GM21825 (cell line): ENCODE results near the gene GSTA4.

Source experiments
- ATAC-seq: cut with Tn5 transposase; IDR thresholded peaks from one replicate; pipeline ENCODE4 v1.9.1; 2021; ENCODE audit warnings: mild to moderate bottlenecking, moderate library complexity; ENCODE audit not compliant: unreplicated experiment

Gene GSTA4, protein sequence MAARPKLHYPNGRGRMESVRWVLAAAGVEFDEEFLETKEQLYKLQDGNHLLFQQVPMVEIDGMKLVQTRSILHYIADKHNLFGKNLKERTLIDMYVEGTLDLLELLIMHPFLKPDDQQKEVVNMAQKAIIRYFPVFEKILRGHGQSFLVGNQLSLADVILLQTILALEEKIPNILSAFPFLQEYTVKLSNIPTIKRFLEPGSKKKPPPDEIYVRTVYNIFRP

GRCh38 chr6:52995089-52995912, at the start of gene GSTA4:
TSS of gene GSTA4 (minus strand) at chr6:52995284. CDS start at chr6:52994243, 1,041 bp downstream.
- peak; percentile 98 for ATAC-seq

GRCh38 chr6:53044572-53044971, 49.5 kb upstream of the GSTA4 start:
- no peak for ATAC-seq

DNA sequence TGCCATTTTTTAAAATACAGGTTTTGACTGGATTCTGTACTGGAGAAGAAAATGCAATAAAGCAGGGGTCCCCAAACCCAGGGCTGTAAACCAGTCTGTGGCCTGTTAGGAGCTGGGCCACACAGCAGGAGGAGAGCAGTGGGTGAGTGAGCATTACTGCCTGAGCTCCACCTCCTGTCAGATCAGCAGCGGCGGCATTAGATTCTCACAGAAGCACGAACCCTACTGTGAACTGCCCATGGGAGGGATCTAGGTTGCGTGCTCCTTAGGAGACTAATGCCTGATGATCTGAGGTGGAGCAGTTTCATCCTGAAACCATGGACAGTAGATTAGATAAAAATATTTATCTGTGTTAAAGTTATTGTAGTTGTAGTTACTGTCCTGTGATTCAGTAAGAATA, 49.0 kb upstream of the GSTA4 start:
- ATAC-seq, result no peak

- no peak for ATAC-seq
Observed at GRCh38 chr6:53043581-53043980, 48.5 kb upstream of the GSTA4 start.

DNA sequence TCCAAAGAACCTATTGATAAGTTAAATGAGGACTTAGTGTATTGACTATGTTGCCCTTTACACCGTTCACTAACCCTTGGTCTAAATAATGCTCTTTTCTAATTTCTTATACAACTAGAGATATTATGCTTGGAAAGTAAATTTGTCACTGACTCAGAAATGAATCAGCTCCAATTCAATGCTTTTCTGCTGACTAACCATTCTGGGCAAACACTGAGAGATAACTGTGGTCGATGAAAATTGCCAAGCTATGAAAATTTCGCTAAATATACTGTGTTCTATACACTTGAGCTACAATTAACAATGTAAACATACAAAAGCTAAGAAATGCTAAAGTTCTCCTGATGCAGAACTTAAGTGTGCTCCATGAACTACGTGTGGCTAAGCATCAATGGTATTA, 47.0 kb upstream of the GSTA4 start:
- ATAC-seq, result no peak

- ATAC-seq, result no peak
Observed at GRCh38 chr6:53041356-53041755, 46.3 kb upstream of the GSTA4 start.

GRCh38 chr6:53038596-53038995, 43.5 kb upstream of the GSTA4 start:
- ATAC-seq, result no peak

- ATAC-seq, result no peak
Observed at GRCh38 chr6:53038141-53038540, 43.1 kb upstream of the GSTA4 start.

GRCh38 chr6:53035549-53036213, 40.6 kb upstream of the GSTA4 start:
- ATAC-seq, result no peak

DNA sequence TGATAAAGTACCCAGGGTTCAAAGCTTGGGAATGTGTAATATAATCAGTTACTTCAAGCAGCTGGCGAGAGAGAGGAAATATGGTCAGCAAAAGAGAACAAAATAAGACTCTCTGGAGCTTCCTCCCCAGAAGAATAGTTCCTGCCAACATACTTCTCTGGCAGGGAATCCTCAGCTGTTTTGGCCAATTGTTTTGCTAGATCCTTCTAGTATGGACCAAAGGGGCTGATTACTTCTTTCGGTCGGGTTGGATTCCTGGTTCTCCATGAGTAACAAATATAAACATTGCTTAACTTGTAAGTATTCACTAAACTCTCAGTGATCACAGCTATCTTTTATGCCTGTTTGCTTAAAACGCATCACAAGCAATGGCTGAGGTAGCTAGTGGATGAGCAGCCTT, 38.7 kb upstream of the GSTA4 start:
- ATAC-seq, result no peak

DNA sequence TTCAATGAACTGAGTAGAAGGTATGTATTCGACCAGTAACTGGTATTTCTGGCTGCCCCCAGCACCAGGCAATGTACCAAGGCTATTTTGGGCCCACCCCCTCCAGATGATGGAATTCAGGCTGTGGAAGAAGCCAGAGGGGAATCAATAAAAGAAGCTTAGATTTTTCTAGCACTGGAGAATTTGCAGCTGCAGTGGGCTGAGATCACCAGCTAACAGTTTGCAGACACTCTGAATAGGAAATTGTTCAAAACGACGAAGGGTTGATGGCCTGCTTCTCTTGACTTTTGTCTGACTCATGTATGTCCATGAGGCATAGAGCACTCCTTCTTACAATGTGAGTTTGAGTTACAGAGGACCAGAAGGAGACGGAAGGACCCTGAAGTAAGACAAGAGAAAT, 37.8 kb upstream of the GSTA4 start:
- ATAC-seq, result no peak

DNA sequence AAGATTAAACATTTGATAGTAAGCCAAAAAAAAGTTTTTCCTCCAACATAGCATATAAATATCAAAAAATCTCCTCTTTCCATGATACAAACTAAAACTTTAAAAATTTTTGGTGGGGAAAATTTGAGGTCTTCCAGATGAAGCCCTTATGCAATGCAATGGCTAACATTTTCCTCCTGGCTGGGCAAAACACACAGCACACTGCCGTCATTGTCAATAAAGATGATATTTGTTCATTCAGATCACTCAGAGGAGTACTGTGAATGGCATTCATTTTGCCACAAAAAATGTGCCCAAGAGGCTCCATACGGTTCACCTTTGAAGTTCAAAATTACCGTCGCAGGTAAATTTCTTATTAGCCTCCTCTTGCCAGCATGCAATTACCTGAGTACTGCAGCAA, 36.2 kb upstream of the GSTA4 start:
- ATAC-seq, result no peak

- no peak for ATAC-seq
Observed at GRCh38 chr6:53029761-53030160, 34.7 kb upstream of the GSTA4 start.

GRCh38 chr6:53029257-53029656, 34.2 kb upstream of the GSTA4 start:
- ATAC-seq, result no peak

DNA sequence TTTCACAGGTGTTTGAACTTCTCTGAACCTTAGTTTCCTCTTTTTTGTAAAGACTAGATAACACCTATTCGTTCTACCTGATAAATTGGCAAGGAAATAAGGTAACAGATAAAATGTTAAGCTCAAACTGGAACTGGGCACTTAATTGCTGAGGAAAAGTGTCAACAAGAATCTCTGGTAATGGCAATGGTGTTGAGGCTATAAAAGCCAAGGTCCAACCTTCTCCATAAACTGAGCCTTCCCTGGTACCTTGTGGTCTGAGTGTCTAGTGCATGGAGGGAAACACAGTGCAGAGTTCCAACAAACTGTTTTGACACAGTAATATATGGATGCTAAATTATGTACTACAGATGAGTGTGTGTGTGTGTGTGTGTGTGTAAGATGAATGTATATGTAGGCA, 33.4 kb upstream of the GSTA4 start:
- no peak for ATAC-seq

DNA sequence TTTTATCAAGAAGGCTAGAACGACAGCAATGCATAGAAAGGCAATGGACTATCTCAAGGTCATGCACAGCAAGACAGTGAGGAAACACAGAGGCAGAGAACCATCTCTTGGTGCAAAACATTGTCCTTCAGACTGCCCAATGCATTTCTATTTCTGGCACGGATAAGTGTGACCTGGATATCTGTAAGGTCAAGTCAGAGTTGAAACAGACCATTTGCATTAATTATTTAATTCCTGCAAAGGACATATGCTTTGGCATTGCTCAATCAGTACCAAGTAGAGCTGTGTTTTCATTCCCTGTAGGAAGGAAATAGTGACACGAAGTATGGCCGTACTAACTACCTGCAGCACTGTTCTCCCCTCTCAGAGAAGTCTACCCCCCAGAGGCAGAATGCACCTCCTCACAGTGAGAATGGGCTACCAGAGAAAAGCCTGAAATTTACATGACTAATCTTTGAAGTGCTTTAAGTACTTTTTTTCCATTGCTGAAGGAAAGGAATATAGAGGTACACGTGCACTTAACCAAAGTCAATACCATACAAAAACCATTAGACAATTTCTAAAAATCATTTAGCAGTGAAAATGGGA, 32.1 kb upstream of the GSTA4 start:
- ATAC-seq, result no peak

DNA sequence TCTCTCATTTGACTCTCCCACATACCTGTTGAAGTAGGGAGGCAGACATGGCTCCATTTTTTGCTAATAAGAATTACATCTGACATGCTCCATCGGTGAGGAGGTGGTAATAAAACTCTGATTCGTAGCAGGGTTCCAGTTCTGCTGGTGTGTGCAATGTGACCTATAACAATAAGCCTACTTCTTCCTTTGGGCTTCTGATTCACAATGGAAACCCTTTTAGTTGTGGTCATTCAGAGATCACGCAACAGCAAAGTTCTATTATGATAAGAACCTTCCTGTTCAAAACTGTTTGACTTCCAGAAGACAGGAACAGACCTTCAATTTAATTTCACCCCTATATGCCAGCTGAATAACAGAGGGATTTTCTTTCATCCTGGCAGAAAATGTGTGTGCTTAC, 31.4 kb upstream of the GSTA4 start:
- no peak for ATAC-seq

- no peak for ATAC-seq
Observed at GRCh38 chr6:53023323-53023722, 28.2 kb upstream of the GSTA4 start.

- ATAC-seq, result no peak
Observed at GRCh38 chr6:53020005-53020744, 25.1 kb upstream of the GSTA4 start.

DNA sequence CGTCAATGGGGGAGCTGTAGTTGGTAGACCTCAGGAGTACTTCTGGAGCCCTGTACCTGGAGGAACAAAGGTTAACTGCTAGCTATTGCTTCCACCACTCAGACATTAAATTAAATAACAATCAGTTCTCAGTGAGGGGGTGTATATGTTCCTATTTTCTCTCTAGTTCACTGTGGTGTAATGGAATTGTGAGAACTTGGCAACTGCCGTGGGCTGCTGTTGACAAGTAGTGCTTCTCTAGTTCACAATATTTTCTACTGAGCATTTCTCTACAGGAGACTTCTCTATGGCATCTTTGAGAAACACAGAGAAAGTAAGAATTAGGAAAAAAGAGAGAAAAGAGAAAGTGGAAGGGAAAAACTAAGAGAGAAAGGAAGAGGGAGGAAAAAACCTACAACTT, 23.4 kb upstream of the GSTA4 start:
- ATAC-seq, result no peak

DNA sequence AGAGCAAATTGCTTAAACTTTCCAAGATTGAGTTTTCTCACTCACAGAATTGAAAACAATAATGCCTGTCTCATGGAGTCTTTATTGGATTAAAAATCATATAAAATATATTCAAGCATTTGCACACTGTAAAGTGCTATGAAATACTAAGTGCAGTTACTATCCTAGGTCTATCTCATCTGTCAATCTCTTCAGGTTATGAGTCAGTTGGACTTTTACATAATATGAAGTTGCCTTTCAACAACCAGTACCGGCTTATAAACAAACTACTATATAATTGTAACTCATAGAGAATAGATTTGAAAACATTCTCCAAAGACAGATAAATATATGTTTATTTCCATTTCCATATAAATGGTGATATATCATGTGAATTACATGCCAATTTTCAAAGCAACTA, 20.4 kb upstream of the GSTA4 start:
- ATAC-seq, result no peak
